Fibroblast of the aortic adventitia (primary cell): ENCODE data around the gene PHTF2. TPM values are rescaled to one million over a fixed set of nuclear protein-coding genes. Genes with fewer than 3 reads are reported as not detected.
A peak's percentile ranks its signal among the peaks of the same experiment; 100 is the strongest.

Experiments used
- DNase-seq: peaks from one replicate; pipeline ENCODE4 v3.0.0-alpha.2; 2010; ENCODE audit warnings: low read depth
- H3K4me3 ChIP-seq: 2 replicates; pipeline ENCODE4 v1.5.1; 2011; ENCODE audit warnings: low read depth, mild to moderate bottlenecking, control low read depth, low read length, moderate library complexity
- CTCF ChIP-seq: IDR thresholded peaks from 2 replicates; pipeline ENCODE4 v1.5.1; 2011; ENCODE audit warnings: mild to moderate bottlenecking, low read length, control low read depth, inconsistent platforms; ENCODE audit not compliant: insufficient read depth
- total RNA-seq: library from RNA; depleted of rRNA; stranded (reverse); fragments of >200 nt; gene quantifications from 2 replicates; pipeline ENCODE4 v1.2.3, GENCODE V29; 2012; ENCODE audit warnings: low replicate concordance

Gene PHTF2
- total RNA-seq, 1 donor, result 47.5 TPM

- TF ChIP-seq CTCF, result no peak
- no peak for DNase-seq
Measured at GRCh38 chr7:77930496-77930895, 131.9 kb downstream of the PHTF2 start.

GRCh38 chr7:77931841-77932240 lies 133.3 kb downstream of the PHTF2 start:
- H3K4me3 ChIP-seq, result no peak overlapping the region
- no peak for DNase-seq
- TF ChIP-seq CTCF, result no peak

More at GRCh38 chr7:77930496-77930895, 131.9 kb downstream of the PHTF2 start:
- H3K4me3 ChIP-seq, result no peak overlapping the region

GRCh38 chr7:77933394-77933793 lies 134.8 kb downstream of the PHTF2 start:
- H3K4me3 ChIP-seq, result no peak overlapping the region
- DNase-seq, result peak; percentile 49
- TF ChIP-seq CTCF, result no peak

- DNase-seq, result peak; percentile 33
Measured at GRCh38 chr7:77935652-77936348, 137.2 kb downstream of the PHTF2 start.

GRCh38 chr7:77940647-77941046 lies 142.1 kb downstream of the PHTF2 start:
- DNase-seq, result peak; percentile 63
- peak; percentile 67 for TF ChIP-seq CTCF
- no peak overlapping the region for H3K4me3 ChIP-seq

More at GRCh38 chr7:77935652-77936348, 137.2 kb downstream of the PHTF2 start:
- peak; percentile 35 for TF ChIP-seq CTCF
- no peak overlapping the region for H3K4me3 ChIP-seq

- no peak for TF ChIP-seq CTCF
- DNase-seq, result no peak
- H3K4me3 ChIP-seq, result no peak overlapping the region
Measured at GRCh38 chr7:77942431-77942830, 143.9 kb downstream of the PHTF2 start.
